K562 (cell line): ENCODE measurements around the gene UAP1. TPM values are rescaled to one million over a fixed set of nuclear protein-coding genes. Genes with fewer than 3 reads are reported as not detected.

Source experiments
- ATAC-seq: fragments of 200-7000 bp; cut with Tn5 transposase; 3 replicates; pipeline ENCODE4 v1.9.1; 2020; ENCODE audit warnings: moderate library complexity
- BruUV-seq: library from RNA; stranded (reverse); fragments of 400-500 nt; replicated peaks from 2 replicates; lab custom pipeline; 2021; lab: Mats Ljungman, UMichigan
- CTCF ChIA-PET: fragments of 300-600 bp; formaldehyde crosslinking; extraction: SDS; loops from one replicate; lab custom pipeline; 2021; ENCODE audit warnings: low intra/inter-chr PET ratio; lab: Yijun Ruan, JAX
- POLR2A ChIA-PET: fragments of 300-600, 350-650 bp; sonication (Branson Sonifier 250); formaldehyde crosslinking; extraction: SDS; loops from one replicate; lab custom pipeline; 2021; ENCODE audit warnings: antibody characterized with exemption, inconsistent platforms; lab: Yijun Ruan, JAX
- DNase-seq, 4 experiments: peaks; one replicate each; pipeline versions ENCODE4 v3.0.0 to v3.0.0-alpha.2; 2011 to 2018; ENCODE audit warnings: low spot score in 3 of 4, mixed read lengths in 3 of 4; ENCODE audit errors: extremely low read depth in 1 of 4
- FAIRE-seq: peaks from 2 replicates; lab custom pipeline; 2011; peaks lifted over from hg19 to GRCh38; lab: Jason Lieb, UNC
- H2AFZ ChIP-seq: 2 replicates; pipeline ENCODE4 v1.6.0; 2011; ENCODE audit warnings: low read depth, low read length, control low read depth, inconsistent platforms
- H3K27ac ChIP-seq: fragments of 200-600 bp; 3 replicates; pipeline ENCODE4 v1.8.0; 2011; ENCODE audit warnings: low read depth, mild to moderate bottlenecking, control low read depth, inconsistent platforms, low read length, moderate library complexity, mixed read lengths; ENCODE audit errors: extremely low read depth
- H3K27me3 ChIP-seq, 2 experiments: fragments of 300-600 bp in 1 of 2; 2 replicates in 1 of 2; 3 replicates in 1 of 2; pipeline versions ENCODE4 v1.6.0 to v1.8.0; 2011; ENCODE audit warnings: inconsistent platforms in 2 of 2, low read length in 2 of 2, mild to moderate bottlenecking in 1 of 2, mixed read lengths in 1 of 2, moderate library complexity in 1 of 2; ENCODE audit not compliant: control insufficient read depth in 2 of 2, insufficient read depth in 2 of 2
- H3K36me3 ChIP-seq: fragments of 300-600 bp; 3 replicates; pipeline ENCODE4 v1.8.0; 2011; ENCODE audit warnings: mild to moderate bottlenecking, low read length, inconsistent platforms; ENCODE audit not compliant: control insufficient read depth, insufficient read depth
- H3K4me1 ChIP-seq, 2 experiments: fragments of 200-600 bp in 1 of 2; replicated peaks in 1 of 2; 2 replicates in 1 of 2; 3 replicates in 1 of 2; pipeline versions ENCODE4 v1.5.1 to v1.8.0; 2011; ENCODE audit warnings: inconsistent platforms in 2 of 2, low read length in 2 of 2, mild to moderate bottlenecking in 1 of 2, mixed read lengths in 1 of 2, moderate library complexity in 1 of 2; ENCODE audit not compliant: control insufficient read depth in 2 of 2, insufficient read depth in 2 of 2
- H3K4me2 ChIP-seq: 2 replicates; pipeline ENCODE4 v1.6.1; 2011; ENCODE audit warnings: low read length, control low read depth, inconsistent platforms, mixed read lengths; ENCODE audit not compliant: insufficient read depth
- H3K4me3 ChIP-seq: fragments of 200-600 bp; sonication (generic), shearing (Covaris generic); 2 replicates; pipeline ENCODE4 v1.5.1; 2016; ENCODE audit warnings: control low read depth, inconsistent platforms
- H3K79me2 ChIP-seq: fragments of 200-600 bp; 3 replicates; pipeline ENCODE4 v1.8.0; 2011; ENCODE audit warnings: low read length, inconsistent platforms; ENCODE audit not compliant: control insufficient read depth, insufficient read depth
- H3K9ac ChIP-seq, 2 experiments: 2 replicates each; pipeline versions ENCODE4 v1.6.0 to v1.6.1; 2011; ENCODE audit warnings: low read depth in 2 of 2, low read length in 2 of 2, control low read depth in 1 of 2, inconsistent platforms in 1 of 2, mild to moderate bottlenecking in 1 of 2, mixed read lengths in 1 of 2; ENCODE audit not compliant: insufficient read depth in 1 of 2
- H3K9me1 ChIP-seq: one replicate; pipeline ENCODE4 v1.6.0; 2011; ENCODE audit warnings: inconsistent platforms, mild to moderate bottlenecking, low read length, moderate library complexity; ENCODE audit not compliant: control insufficient read depth, insufficient read depth
- H3K9me3 ChIP-seq: replicated peaks from 2 replicates; pipeline ENCODE4 v1.5.1; 2011; ENCODE audit warnings: low read depth, low read length, inconsistent platforms; ENCODE audit not compliant: control insufficient read depth, insufficient read depth
- H4K20me1 ChIP-seq: replicated peaks from 2 replicates; pipeline ENCODE4 v1.6.1; 2011; ENCODE audit warnings: low read length, inconsistent platforms, mixed read lengths; ENCODE audit not compliant: control insufficient read depth, insufficient read depth
- FOXJ3 ChIP-seq: sonication (generic); formaldehyde crosslinking; IDR thresholded peaks from 2 replicates; pipeline ENCODE4 v1.4.0; 2020; ENCODE audit warnings: mild to moderate bottlenecking, missing genetic modification reagents
- PHB ChIP-seq: fragments of 250-450 bp; sonication (Bioruptor Pico); IDR thresholded peaks from 2 replicates; pipeline ENCODE4 v1.5.0; 2021
- XRCC4 ChIP-seq: IDR thresholded peaks from one replicate; pipeline ENCODE4 v1.6.1; 2011; ENCODE audit not compliant: insufficient read depth, insufficient read length; ENCODE audit errors: extremely low read depth
- ZNF280A ChIP-seq: fragments of 450-650 bp; IDR thresholded peaks from 2 replicates; pipeline ENCODE4 v1.6.1; 2018; ENCODE audit warnings: mild to moderate bottlenecking, low read depth; ENCODE audit not compliant: partially characterized antibody
- WGBS: fragments of 100-300 bp; shearing (Covaris generic); methylation state at CpG from one replicate; pipeline ENCODE4 v1.1.6; 2016; ENCODE audit warnings: low coverage, mixed read lengths; ENCODE audit not compliant: insufficient coverage; ENCODE audit errors: missing lambda C conversion rate; 5-methylcytosine and 5-hydroxymethylcytosine counted together
- in situ Hi-C: fragments of 300-500 bp; cut with MboI; formaldehyde crosslinking; loops from 4 replicates; pipeline ENCODE4 v1.15.0; 2018; ENCODE audit warnings: inconsistent platforms, mixed read lengths
- intact Hi-C: fragments of 100-400 bp; cut with micrococcal nuclease; formaldehyde crosslinking; loops from 2 replicates; pipeline ENCODE4 v1.14.2; 2022
- polyA plus RNA-seq, 8 experiments: library from polyadenylated mRNA; depleted of rRNA in 4 of 8; stranded (reverse) in 5 of 8; unstranded in 3 of 8; fragments of >200 nt; fragmentation: Nextera tagmentation in 2 of 8; fragmentation: Illumina TruSeq in 1 of 8; extraction: Ambion mirVana in 2 of 8; extraction: Trizol in 1 of 8; gene quantifications; 2 replicates each; pipeline versions ENCODE4 v1.2.1 to v1.2.3, GENCODE V29; 2011 to 2014; ENCODE audit warnings: inconsistent platforms in 1 of 8, missing spikeins in 1 of 8
- total RNA-seq, 7 experiments: library from RNA; depleted of rRNA in 6 of 7; stranded (reverse); fragments of >200 nt in 6 of 7; fragmentation: Illumina TruSeq in 2 of 7; extraction: Trizol in 2 of 7; gene quantifications; 2 replicates each; pipeline versions ENCODE4 v1.2.1 to v1.2.3, GENCODE V29; 2011 to 2021; ENCODE audit warnings: low replicate concordance in 1 of 7
- TF ChIP-seq, protein P1 (sequence below): fragments of 450-650 bp; IDR thresholded peaks from 2 replicates; pipeline ENCODE4 v1.6.1; 2016; ENCODE audit warnings: low read depth, mild to moderate bottlenecking, moderate library complexity

UAP1 gene
- total and polyA plus RNA-seq, 9 of the 15 experiments (the other 6 are each of a cell fraction or from before 2014, with no cell fraction given): 182 to 317 (median 213) TPM

GRCh38 chr1:162596514-162597170 lies 35.1 kb downstream of the UAP1 start (continued):
- TF ChIP-seq XRCC4 (no peak), PHB (no peak), ZNF280A (no peak)
- TF ChIP-seq, protein P1, sequence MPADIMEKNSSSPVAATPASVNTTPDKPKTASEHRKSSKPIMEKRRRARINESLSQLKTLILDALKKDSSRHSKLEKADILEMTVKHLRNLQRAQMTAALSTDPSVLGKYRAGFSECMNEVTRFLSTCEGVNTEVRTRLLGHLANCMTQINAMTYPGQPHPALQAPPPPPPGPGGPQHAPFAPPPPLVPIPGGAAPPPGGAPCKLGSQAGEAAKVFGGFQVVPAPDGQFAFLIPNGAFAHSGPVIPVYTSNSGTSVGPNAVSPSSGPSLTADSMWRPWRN: no peak

GRCh38 chr1:162599451-162599850 lies 37.9 kb downstream of the UAP1 start:
- no peak for FAIRE-seq
- POLR2A ChIA-PET: interaction anchor here (0.9 to 1.2 kb wide), 2 partner anchors 9 to 12 kb away, joined by 3 read pairs; no protein-coding TSS in a partner anchor

More at GRCh38 chr1:162599451-162599850, 37.9 kb downstream of the UAP1 start:
- Histone ChIP-seq H3K27ac (no peak overlapping the region), H3K9me3 (no peaks in the 10 kb centered on the region), H3K9me1 (no peaks in the 10 kb centered on the region), H3K79me2 (no peaks in the 10 kb centered on the region), H3K4me2 (no peak overlapping the region), H3K4me1 (no peaks in the 10 kb centered on the region), H3K4me3 (no peak overlapping the region)
- WGBS: 88% methylated on average over 1 of the region's 1 CpG
- in situ Hi-C loops: no loop called here
- DNase-seq (no peak), ATAC-seq (no peak)
- no peak for TF ChIP-seq FOXJ3 (CRISPR knock-in tag)
- TF ChIP-seq, all 486 proteins: peak for 0
- Histone ChIP-seq H2AFZ (no peak overlapping the region), H3K9ac (no peak overlapping the region), H3K27me3 (no peaks in the 10 kb centered on the region), H3K36me3 (peaks cover 83% of the 10 kb centered on the region), H4K20me1 (no peaks in the 10 kb centered on the region)
- CTCF ChIA-PET: no interaction called here
- intact Hi-C loops: no loop called here
- BruUV-seq: TSS peak; percentile 8
